SJCRH30 (cell line): Measurements from ENCODE around the gene SNORC. TPM values are rescaled to one million over a fixed set of nuclear protein-coding genes. Genes with fewer than 3 reads are reported as not detected.

ENCODE experiments used
- DNase-seq, 2 experiments: peaks; one replicate each; pipeline ENCODE4 v3.0.0-alpha.2; 2015 to 2020
- H3K27ac ChIP-seq: fragments of 250-450 bp; sonication (Bioruptor Pico); 2 replicates; pipeline ENCODE4 v1.5.1; 2020; ENCODE audit warnings: mild to moderate bottlenecking, moderate library complexity
- H3K27me3 ChIP-seq: fragments of 250-450 bp; sonication (Bioruptor Pico); 2 replicates; pipeline ENCODE4 v1.5.1; 2020; ENCODE audit warnings: mild to moderate bottlenecking, moderate library complexity
- H3K36me3 ChIP-seq: fragments of 250-450 bp; sonication (Bioruptor Pico); 2 replicates; pipeline ENCODE4 v1.5.1; 2020; ENCODE audit warnings: mild to moderate bottlenecking, moderate library complexity
- H3K4me1 ChIP-seq: fragments of 250-450 bp; sonication (Bioruptor Pico); 2 replicates; pipeline ENCODE4 v1.5.1; 2020; ENCODE audit warnings: mild to moderate bottlenecking, moderate library complexity
- H3K4me3 ChIP-seq: fragments of 250-450 bp; sonication (Bioruptor Pico); 2 replicates; pipeline ENCODE4 v1.5.1; 2020; ENCODE audit warnings: mild to moderate bottlenecking, moderate library complexity
- H3K9me3 ChIP-seq: fragments of 250-450 bp; sonication (Bioruptor Pico); replicated peaks from 2 replicates; pipeline ENCODE4 v1.5.1; 2020; ENCODE audit warnings: mild to moderate bottlenecking, moderate library complexity
- total RNA-seq: library from RNA; depleted of rRNA; stranded (reverse); fragments of >200 nt; shearing (Covaris generic); gene quantifications from 2 replicates; pipeline ENCODE4 v1.2.3, GENCODE V29; 2014

SNORC gene
- total RNA-seq, 1 experiment from 2014 or later, result 0.75 TPM

DNA sequence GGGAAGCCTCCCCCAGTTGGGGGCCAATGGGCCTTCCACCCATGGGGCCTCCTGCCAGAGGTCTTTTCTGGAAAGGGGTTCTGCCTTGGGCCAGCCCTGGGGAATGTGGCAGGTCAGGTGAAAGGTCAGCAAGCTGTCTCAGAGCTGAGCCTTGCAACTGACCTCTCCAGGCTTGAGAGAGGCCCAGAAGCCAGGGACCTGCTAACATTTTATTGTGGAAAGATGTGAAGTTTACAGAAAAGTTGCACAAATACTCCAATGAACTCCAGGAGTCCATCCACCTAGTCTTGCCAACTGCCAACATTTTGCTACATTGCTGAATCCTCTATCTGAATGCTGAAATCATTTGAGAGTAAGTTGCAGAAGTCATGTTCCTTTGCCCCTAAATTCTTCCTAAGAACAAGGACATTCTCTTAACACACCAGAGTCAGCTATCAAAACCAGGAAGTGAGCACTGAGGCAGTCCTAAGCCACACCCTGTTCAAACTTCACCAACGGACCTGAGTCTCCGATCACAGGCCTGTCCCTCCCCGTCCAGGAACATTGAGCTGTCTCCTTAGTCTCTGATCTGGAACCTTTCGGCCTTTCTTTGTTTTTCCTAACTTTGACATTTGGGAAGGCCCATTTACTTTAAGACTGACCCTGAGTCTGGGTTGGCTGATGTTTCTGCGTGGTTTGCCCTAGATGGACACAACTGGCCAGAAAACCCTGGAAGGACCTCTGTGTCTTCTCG, 4.0 kb downstream of the SNORC start:
- H3K9me3 ChIP-seq, result no peaks in the 10 kb centered on the region
- H3K4me3 ChIP-seq, result no peak overlapping the region
- peaks cover 2% of the 10 kb centered on the region; the same call in 1 of the 2 replicates for H3K4me1 ChIP-seq
- no peaks in the 10 kb centered on the region for H3K27me3 ChIP-seq
- no peak for DNase-seq
- no peak overlapping the region for H3K27ac ChIP-seq
- H3K36me3 ChIP-seq, result no peaks in the 10 kb centered on the region

DNA sequence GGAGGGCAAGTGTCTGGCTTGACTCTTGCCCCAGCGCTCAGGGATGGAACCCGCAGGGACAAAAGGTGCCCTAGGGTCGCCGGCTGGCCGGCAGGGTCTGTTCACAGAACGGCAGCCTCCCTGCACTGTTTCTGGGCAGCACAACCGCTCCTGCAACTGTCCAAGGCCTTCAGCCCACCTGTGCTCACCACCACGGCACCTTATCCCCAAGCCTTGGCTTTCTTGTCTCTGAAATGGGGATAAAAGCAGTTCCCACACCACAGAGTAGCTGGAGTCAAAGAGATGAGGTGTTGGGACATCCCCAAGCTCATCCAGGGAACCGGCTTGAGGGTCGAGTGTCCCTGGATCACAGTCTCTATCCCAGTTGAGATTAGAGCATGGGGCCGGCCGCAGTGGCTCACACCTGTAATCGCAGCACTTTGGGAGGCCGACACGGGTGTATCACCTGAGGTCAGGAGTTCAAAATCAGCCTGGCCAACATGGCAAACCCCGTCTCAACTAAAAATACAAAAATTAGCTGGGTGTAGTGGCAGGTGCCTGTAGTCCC, 4.7 kb downstream of the SNORC start:
- H3K9me3 ChIP-seq, result no peaks in the 10 kb centered on the region
- no peaks in the 10 kb centered on the region for H3K36me3 ChIP-seq
- peaks cover 2% of the 10 kb centered on the region; the same call in 1 of the 2 replicates for H3K4me1 ChIP-seq
- no peak overlapping the region for H3K4me3 ChIP-seq
- H3K27me3 ChIP-seq, result no peaks in the 10 kb centered on the region
- no peak for DNase-seq
- H3K27ac ChIP-seq, result no peak overlapping the region

GRCh38 chr2:232875256-232876121, 5.4 kb downstream of the SNORC start:
- no peaks in the 10 kb centered on the region for H3K36me3 ChIP-seq
- peaks cover 2% of the 10 kb centered on the region; the same call in 1 of the 2 replicates for H3K4me1 ChIP-seq
- no peaks in the 10 kb centered on the region for H3K27me3 ChIP-seq
- H3K4me3 ChIP-seq, result no peak overlapping the region
- no peak for DNase-seq
- no peak overlapping the region for H3K27ac ChIP-seq
- H3K9me3 ChIP-seq, result no peaks in the 10 kb centered on the region

GRCh38 chr2:232876161-232876977, 6.3 kb downstream of the SNORC start:
- H3K4me1 ChIP-seq, result peaks cover 2% of the 10 kb centered on the region; the same call in 1 of the 2 replicates
- H3K36me3 ChIP-seq, result no peaks in the 10 kb centered on the region
- H3K27ac ChIP-seq, result no peak overlapping the region
- no peak for DNase-seq
- no peaks in the 10 kb centered on the region for H3K9me3 ChIP-seq
- H3K27me3 ChIP-seq, result no peaks in the 10 kb centered on the region
- no peak overlapping the region for H3K4me3 ChIP-seq

DNA sequence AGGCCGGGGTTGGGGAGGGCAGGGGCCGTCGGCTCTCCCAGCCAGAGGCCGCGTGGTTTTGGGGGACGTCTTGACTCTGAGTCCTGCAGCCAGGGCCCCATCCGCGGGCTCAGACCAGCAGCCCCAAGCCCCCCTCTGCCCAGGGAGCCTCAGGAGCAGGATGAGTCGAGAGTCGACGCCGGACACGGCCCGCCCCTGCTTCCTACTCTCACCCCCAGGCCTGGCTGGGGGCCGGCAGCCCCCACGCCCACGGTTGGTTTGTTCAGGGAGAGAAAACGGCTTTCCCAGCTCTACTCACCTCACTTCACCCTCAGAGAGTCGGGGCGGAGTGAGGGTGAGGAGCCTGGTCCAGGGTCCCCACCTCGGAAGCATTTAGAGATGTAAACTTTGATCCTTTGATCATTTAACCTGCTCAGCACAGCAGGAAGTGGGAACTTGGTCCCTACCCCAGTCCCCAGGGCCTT, 6.9 kb downstream of the SNORC start:
- Histone ChIP-seq H3K9me3 (no peaks in the 10 kb centered on the region), H3K4me3 (no peak overlapping the region), H3K27me3 (no peaks in the 10 kb centered on the region), H3K4me1 (no peaks in the 10 kb centered on the region; the same call in 1 of the 2 replicates), H3K36me3 (no peaks in the 10 kb centered on the region), H3K27ac (no peak overlapping the region)
- DNase-seq, result no peak

DNA sequence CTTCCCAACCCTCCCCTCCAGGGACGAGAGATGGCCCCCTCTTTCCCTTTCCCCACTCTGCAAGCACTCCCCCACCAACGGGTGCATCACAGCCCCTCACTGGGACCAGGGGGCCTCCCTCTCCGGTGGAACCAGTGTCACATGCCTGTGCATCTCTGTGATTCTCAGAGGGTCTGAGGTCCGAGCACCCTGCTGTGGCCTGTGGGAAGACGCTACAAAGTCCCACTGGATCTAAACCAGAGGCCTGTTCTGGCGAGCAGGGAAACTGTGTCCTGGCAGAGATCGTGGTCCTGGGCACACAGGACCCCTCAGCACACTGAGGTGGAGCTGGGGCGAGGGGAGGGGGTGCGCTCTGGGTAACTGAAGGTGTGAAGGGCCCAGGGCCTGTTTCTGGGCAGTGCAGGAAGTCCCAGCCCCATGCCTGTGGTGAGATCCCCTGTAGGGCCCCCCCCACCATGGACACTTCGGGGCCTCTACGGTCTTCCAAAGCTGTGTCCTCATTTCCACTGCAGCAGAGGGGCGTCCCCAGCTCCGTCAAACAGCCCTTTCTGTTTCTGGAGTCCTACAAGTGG, 8.0 kb downstream of the SNORC start:
- Histone ChIP-seq H3K27ac (no peak overlapping the region), H3K36me3 (no peaks in the 10 kb centered on the region), H3K27me3 (no peaks in the 10 kb centered on the region), H3K4me1 (no peaks in the 10 kb centered on the region), H3K4me3 (no peak overlapping the region), H3K9me3 (no peaks in the 10 kb centered on the region)
- no peak for DNase-seq

DNA sequence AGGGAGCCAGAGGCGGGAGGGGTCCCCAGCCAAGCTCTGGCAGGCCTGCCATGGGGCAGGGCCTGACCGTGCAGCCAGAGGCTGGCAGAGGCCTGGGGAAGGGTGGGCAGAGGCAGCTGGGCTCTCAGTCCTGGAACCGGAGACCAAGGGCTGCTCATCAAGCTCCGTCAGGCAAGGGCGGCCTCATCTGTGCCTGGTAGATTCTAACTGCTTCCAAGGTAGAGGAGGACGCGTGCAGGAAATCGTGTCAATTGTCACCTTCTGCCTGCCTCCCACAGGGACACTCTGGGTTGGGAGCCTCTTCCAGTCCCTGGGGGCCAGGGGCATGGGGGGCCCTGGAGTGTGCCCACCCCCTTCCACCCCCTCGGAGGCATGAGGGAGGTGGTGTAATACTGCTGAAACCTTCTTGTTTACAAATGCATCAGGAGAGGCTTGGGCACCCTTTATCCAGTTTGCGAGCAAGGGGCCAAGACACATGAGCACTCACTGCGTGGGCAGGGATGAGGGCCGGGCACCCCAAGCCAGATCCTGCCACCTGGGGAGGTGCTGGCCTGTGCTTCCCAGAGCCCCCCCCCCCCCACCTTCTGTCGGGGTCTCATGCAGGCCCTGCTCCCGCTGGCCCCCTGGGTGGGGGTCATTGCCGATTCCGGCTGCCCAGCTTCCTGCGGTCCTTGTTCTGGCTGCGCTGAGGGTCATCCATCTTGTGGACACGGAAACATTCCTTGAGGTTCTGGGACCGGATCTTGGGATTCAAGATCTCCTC, 9.0 kb downstream of the SNORC start:
- H3K36me3 ChIP-seq, result no peaks in the 10 kb centered on the region
- H3K4me1 ChIP-seq, result no peaks in the 10 kb centered on the region
- DNase-seq, result no peak
- H3K9me3 ChIP-seq, result no peaks in the 10 kb centered on the region
- no peaks in the 10 kb centered on the region for H3K27me3 ChIP-seq
- no peak overlapping the region for H3K27ac ChIP-seq
- H3K4me3 ChIP-seq, result no peak overlapping the region

- H3K9me3 ChIP-seq, result no peaks in the 10 kb centered on the region
- H3K36me3 ChIP-seq, result no peaks in the 10 kb centered on the region
- no peak for DNase-seq
- no peaks in the 10 kb centered on the region for H3K4me1 ChIP-seq
- H3K4me3 ChIP-seq, result no peak overlapping the region
- no peaks in the 10 kb centered on the region for H3K27me3 ChIP-seq
- no peak overlapping the region for H3K27ac ChIP-seq
Measured at GRCh38 chr2:232879618-232880494, 9.8 kb downstream of the SNORC start.

- DNase-seq, result no peak
- Histone ChIP-seq H3K4me1 (no peaks in the 10 kb centered on the region), H3K27ac (no peak overlapping the region), H3K4me3 (no peak overlapping the region), H3K9me3 (no peaks in the 10 kb centered on the region), H3K27me3 (peaks cover 4% of the 10 kb centered on the region; the same call in 1 of the 2 replicates), H3K36me3 (no peaks in the 10 kb centered on the region)
Measured at GRCh38 chr2:232880764-232881351, 10.8 kb downstream of the SNORC start.

GRCh38 chr2:232882085-232882484, 12.0 kb downstream of the SNORC start:
- Histone ChIP-seq H3K27ac (no peak overlapping the region), H3K36me3 (no peaks in the 10 kb centered on the region)
- DNase-seq, result no peak

GRCh38 chr2:232882505-232883115, 12.5 kb downstream of the SNORC start:
- Histone ChIP-seq H3K27me3 (peaks cover 4% of the 10 kb centered on the region; the same call in 1 of the 2 replicates), H3K36me3 (no peaks in the 10 kb centered on the region), H3K4me3 (no peak overlapping the region), H3K4me1 (no peaks in the 10 kb centered on the region), H3K9me3 (no peaks in the 10 kb centered on the region), H3K27ac (no peak overlapping the region)
- no peak for DNase-seq

More at GRCh38 chr2:232882085-232882484, 12.0 kb downstream of the SNORC start:
- no peaks in the 10 kb centered on the region for H3K4me1 ChIP-seq
- no peak overlapping the region for H3K4me3 ChIP-seq
- no peaks in the 10 kb centered on the region for H3K9me3 ChIP-seq
- peaks cover 4% of the 10 kb centered on the region; the same call in 1 of the 2 replicates for H3K27me3 ChIP-seq

GRCh38 chr2:232883116-232883721, 13.2 kb downstream of the SNORC start:
- Histone ChIP-seq H3K4me1 (no peaks in the 10 kb centered on the region), H3K4me3 (no peak overlapping the region), H3K27me3 (peaks cover 4% of the 10 kb centered on the region; the same call in 1 of the 2 replicates), H3K27ac (no peak overlapping the region), H3K9me3 (no peaks in the 10 kb centered on the region), H3K36me3 (no peaks in the 10 kb centered on the region)
- no peak for DNase-seq
